GM23338 (cell line): Measurements from ENCODE around the gene TMED8. TPM values are rescaled to one million over a fixed set of nuclear protein-coding genes. Genes with fewer than 3 reads are reported as not detected.

Experiments
- ATAC-seq: fragments of 200-7000 bp; cut with Tn5 transposase; 3 replicates; pipeline ENCODE4 v1.9.1; 2020
- DNase-seq: peaks from one replicate; pipeline ENCODE4 v3.0.0-alpha.2; 2015; ENCODE audit warnings: low spot score
- H2AFZ ChIP-seq: fragments of 200-600 bp; sonication (generic); 2 replicates; pipeline ENCODE4 v1.8.0; 2016; ENCODE audit warnings: antibody characterized with exemption, mild to moderate bottlenecking, moderate library complexity
- H3F3A ChIP-seq: fragments of 200-600 bp; sonication (generic); replicated peaks from 2 replicates; pipeline ENCODE4 v1.8.0; 2017; ENCODE audit warnings: antibody characterized with exemption, mixed run types, low read depth
- H3K27ac ChIP-seq: fragments of 200-600 bp; sonication (generic); 2 replicates; pipeline ENCODE4 v1.6.1; 2016; ENCODE audit warnings: low read depth
- H3K27me3 ChIP-seq: fragments of 200-600 bp; sonication (generic); 2 replicates; pipeline ENCODE4 v1.8.0; 2016; ENCODE audit warnings: mild to moderate bottlenecking, mixed run types, moderate library complexity; ENCODE audit not compliant: insufficient read depth
- H3K36me3 ChIP-seq: fragments of 200-600 bp; sonication (generic); 2 replicates; pipeline ENCODE4 v1.8.0; 2016; ENCODE audit warnings: mild to moderate bottlenecking; ENCODE audit not compliant: insufficient read depth
- H3K4me1 ChIP-seq: fragments of 200-600 bp; sonication (generic); 2 replicates; pipeline ENCODE4 v1.8.0; 2016; ENCODE audit warnings: mild to moderate bottlenecking, moderate library complexity; ENCODE audit not compliant: insufficient read depth
- H3K4me2 ChIP-seq: fragments of 200-600 bp; sonication (generic); 2 replicates; pipeline ENCODE4 v1.7.1; 2017; ENCODE audit warnings: mixed run types
- H3K4me3 ChIP-seq: fragments of 200-600 bp; sonication (generic); 2 replicates; pipeline ENCODE4 v1.6.1; 2016; ENCODE audit warnings: mixed run types
- H3K79me2 ChIP-seq: fragments of 200-600 bp; sonication (generic); replicated peaks from 2 replicates; pipeline ENCODE4 v1.8.0; 2017; ENCODE audit warnings: mild to moderate bottlenecking; ENCODE audit not compliant: insufficient read depth
- H3K9me2 ChIP-seq: fragments of 200-600 bp; sonication (generic); 2 replicates; pipeline ENCODE4 v1.8.0; 2017; ENCODE audit not compliant: insufficient read depth
- H4K20me1 ChIP-seq: fragments of 200-600 bp; sonication (generic); replicated peaks from 2 replicates; pipeline ENCODE4 v1.8.0; 2017; ENCODE audit warnings: mild to moderate bottlenecking; ENCODE audit not compliant: insufficient read depth
- H3K27ac Mint-ChIP-seq: 2 replicates; pipeline ENCODE4 v1.8.0; 2020; ENCODE audit warnings: inconsistent platforms, mild to moderate bottlenecking, moderate library complexity, mixed read lengths
- H3K27me3 Mint-ChIP-seq: 3 replicates; pipeline ENCODE4 v1.8.0; 2022; ENCODE audit warnings: low read depth, mild to moderate bottlenecking, moderate library complexity, mixed read lengths, inconsistent platforms; ENCODE audit not compliant: insufficient read depth, poor library complexity
- H3K36me3 Mint-ChIP-seq: 3 replicates; pipeline ENCODE4 v1.8.0; 2021; ENCODE audit warnings: low read depth, mild to moderate bottlenecking, inconsistent platforms, moderate library complexity, mixed read lengths
- H3K4me1 Mint-ChIP-seq: 3 replicates; pipeline ENCODE4 v1.8.0; 2020; ENCODE audit warnings: mild to moderate bottlenecking, inconsistent platforms, mixed read lengths
- H3K4me3 Mint-ChIP-seq: 3 replicates; pipeline ENCODE4 v1.8.0; 2021; ENCODE audit warnings: moderate library complexity, mild to moderate bottlenecking, inconsistent platforms, mixed read lengths
- H3K9me3 Mint-ChIP-seq: 3 replicates; pipeline ENCODE4 v1.8.0; 2020; ENCODE audit warnings: moderate library complexity, mild to moderate bottlenecking, inconsistent platforms, mixed read lengths
- CREB1 ChIP-seq: fragments of 250-450 bp; sonication (Bioruptor Pico); IDR thresholded peaks from 2 replicates; pipeline ENCODE4 v1.5.0; 2020; ENCODE audit warnings: low read depth, mild to moderate bottlenecking, moderate library complexity
- ETS1 ChIP-seq: IDR thresholded peaks from 2 replicates; pipeline ENCODE4 v1.6.1; 2016; ENCODE audit warnings: antibody characterized with exemption
- EZH2 ChIP-seq: fragments of 200-600 bp; sonication (generic); IDR thresholded peaks from one replicate; pipeline ENCODE4 v1.8.0; 2017; ENCODE audit warnings: antibody characterized with exemption, mild to moderate bottlenecking, low read depth; ENCODE audit not compliant: unreplicated experiment
- JUNB ChIP-seq: IDR thresholded peaks from one replicate; pipeline ENCODE4 v1.6.1; 2016; ENCODE audit warnings: antibody characterized with exemption; ENCODE audit not compliant: unreplicated experiment
- NANOG ChIP-seq: IDR thresholded peaks from 2 replicates; pipeline ENCODE4 v1.6.1; 2016; ENCODE audit warnings: antibody characterized with exemption, borderline replicate concordance
- REST ChIP-seq: IDR thresholded peaks from one replicate; pipeline ENCODE4 v1.6.1; 2018; ENCODE audit warnings: antibody characterized with exemption; ENCODE audit not compliant: unreplicated experiment
- STAT1 ChIP-seq: IDR thresholded peaks from one replicate; pipeline ENCODE4 v1.6.1; 2016; ENCODE audit warnings: antibody characterized with exemption; ENCODE audit not compliant: unreplicated experiment
- ZNF114 ChIP-seq: fragments of 250-450 bp; sonication (Bioruptor Pico); IDR thresholded peaks from 2 replicates; pipeline ENCODE4 v1.5.0; 2020; ENCODE audit warnings: mild to moderate bottlenecking, moderate library complexity
- ZNF331 ChIP-seq: fragments of 250-450 bp; sonication (Bioruptor Pico); IDR thresholded peaks from 2 replicates; pipeline ENCODE4 v1.5.0; 2020; ENCODE audit warnings: low read depth, mild to moderate bottlenecking, moderate library complexity
- ZNF462 ChIP-seq: fragments of 250-450 bp; sonication (Bioruptor Pico); IDR thresholded peaks from 2 replicates; pipeline ENCODE4 v1.5.0; 2020; ENCODE audit warnings: mild to moderate bottlenecking, moderate library complexity
- polyA plus RNA-seq: library from polyadenylated mRNA; unstranded; fragments of >200 nt; fragmentation: Nextera tagmentation; extraction: Ambion mirVana; gene quantifications from 2 replicates; pipeline ENCODE4 v1.2.1, GENCODE V29; 2016
- total RNA-seq: library from RNA; depleted of rRNA; stranded (reverse); fragments of >200 nt; shearing (Covaris generic); gene quantifications from 2 replicates; pipeline ENCODE4 v1.2.3, GENCODE V29; 2014

TMED8 gene
- total and polyA plus RNA-seq, 2 experiments from 2014 or later, result 4.3 to 13.8 TPM

- no peaks in the 10 kb centered on the region for H3K79me2 ChIP-seq
- no peaks in the 10 kb centered on the region for H3K4me1 ChIP-seq
- no peak overlapping the region for H3K4me3 ChIP-seq
- Mint-ChIP-seq H3K9me3 (no peaks in the 10 kb centered on the region), H3K36me3 (peaks cover under 1% of the 10 kb centered on the region; the same call in 2 of the 3 replicates), H3K27ac (peak overlapping the region; percentile 39; the same call in 1 of the 2 replicates), H3K4me3 (no peak overlapping the region), H3K27me3 (peaks cover 2% of the 10 kb centered on the region), H3K4me1 (peaks cover 6% of the 10 kb centered on the region; the same call in 2 of the 3 replicates)
- no peaks in the 10 kb centered on the region for H3K27me3 ChIP-seq
- H3K36me3 ChIP-seq, result no peaks in the 10 kb centered on the region; the same call in 1 of the 2 replicates
- H3F3A ChIP-seq, result no peaks in the 10 kb centered on the region; the same call in 1 of the 2 replicates
- ATAC-seq (no peak), DNase-seq (no peak)
- H2AFZ ChIP-seq, result no peak overlapping the region
- no peaks in the 10 kb centered on the region; the same call in 1 of the 2 replicates for H4K20me1 ChIP-seq
- TF ChIP-seq EZH2, result no peak
- H3K27ac ChIP-seq, result no peak overlapping the region
- no peaks in the 10 kb centered on the region for H3K9me2 ChIP-seq
- H3K4me2 ChIP-seq, result no peak overlapping the region
These were observed 73.3 kb downstream of the TMED8 start for GRCh38 chr14:77303417-77304156.

GRCh38 chr14:77302926-77303325 is 74.0 kb downstream of the TMED8 start:
- Histone ChIP-seq H3F3A (no peaks in the 10 kb centered on the region; the same call in 1 of the 2 replicates), H3K79me2 (no peaks in the 10 kb centered on the region), H3K36me3 (no peaks in the 10 kb centered on the region; the same call in 1 of the 2 replicates), H3K27ac (no peak overlapping the region), H2AFZ (no peak overlapping the region), H3K9me2 (no peaks in the 10 kb centered on the region), H3K4me2 (no peak overlapping the region), H3K4me3 (no peak overlapping the region), H4K20me1 (no peaks in the 10 kb centered on the region; the same call in 1 of the 2 replicates), H3K27me3 (no peaks in the 10 kb centered on the region), H3K4me1 (no peaks in the 10 kb centered on the region)
- peaks cover 2% of the 10 kb centered on the region for H3K27me3 Mint-ChIP-seq
- no peak for ATAC-seq
- H3K4me3 Mint-ChIP-seq, result no peak overlapping the region
- TF ChIP-seq EZH2, result no peak
- no peak for TF ChIP-seq ZNF331 (CRISPR knock-in tag)
- no peak for TF ChIP-seq STAT1
- TF ChIP-seq CREB1, result no peak
- TF ChIP-seq ZNF462 (CRISPR knock-in tag), result no peak
- TF ChIP-seq REST, result no peak
- no peak for TF ChIP-seq JUNB
- no peak for TF ChIP-seq ETS1
- no peak for TF ChIP-seq NANOG
- TF ChIP-seq ZNF114 (CRISPR knock-in tag), result no peak
- H3K27ac Mint-ChIP-seq, result no peak overlapping the region
- DNase-seq, result no peak
- H3K9me3 Mint-ChIP-seq, result no peaks in the 10 kb centered on the region
- peaks cover 6% of the 10 kb centered on the region; the same call in 2 of the 3 replicates for H3K4me1 Mint-ChIP-seq
- H3K36me3 Mint-ChIP-seq, result peaks cover 5% of the 10 kb centered on the region
